Omental fat pad (tissue), 4 donors: ENCODE measurements around the gene AGFG2. TPM values are rescaled to one million over a fixed set of nuclear protein-coding genes. Genes with fewer than 3 reads are reported as not detected.

ENCODE experiments used
- ATAC-seq: fragments of 150-250 bp; one replicate; pipeline ENCODE4 v1.9.1; 2016; ENCODE audit warnings: mild to moderate bottlenecking, moderate library complexity; ENCODE audit not compliant: low FRiP score
- DNase-seq: peaks from one replicate; pipeline ENCODE4 v3.0.0-alpha.2; 2019; ENCODE audit warnings: low spot score
- CTCF ChIP-seq, 3 donors: fragments of 450-650 bp; IDR thresholded peaks; one replicate each; pipeline ENCODE4 v1.5.1; 2016 to 2017; ENCODE audit warnings: antibody characterized with exemption in 3 of 3, mild to moderate bottlenecking in 3 of 3, moderate library complexity in 2 of 3
- total RNA-seq, 4 donors: library from RNA; depleted of rRNA; stranded (reverse); fragments of >200 nt; gene quantifications; one replicate each; pipeline ENCODE4 v1.1.0, GENCODE V29; 2016

Gene AGFG2
- total RNA-seq, 4 donors from 2014 or later = 10.6 to 45.0 (median 21.3) TPM

- no peak for ATAC-seq
- no peak for DNase-seq
These were observed 4.6 kb downstream of the AGFG2 start for GRCh38 chr7:100543586-100543985.

GRCh38 chr7:100544386-100544785 is 5.4 kb downstream of the AGFG2 start:
- no peak for ATAC-seq
- TF ChIP-seq CTCF (IDR thresholded peaks at IDR 0.05) = no peak
- no peak for DNase-seq

More at GRCh38 chr7:100543586-100543985, 4.6 kb downstream of the AGFG2 start:
- TF ChIP-seq CTCF (IDR thresholded peaks at IDR 0.05) = no peak

GRCh38 chr7:100544967-100545359 is 6.0 kb downstream of the AGFG2 start:
- no peak for DNase-seq
- ATAC-seq = peak; percentile 20
- no peak for TF ChIP-seq CTCF (IDR thresholded peaks at IDR 0.05)

GRCh38 chr7:100545360-100546128 is 6.5 kb downstream of the AGFG2 start:
- peak; percentile 91 for ATAC-seq
- peak; percentile 30 for DNase-seq
- TF ChIP-seq CTCF (IDR thresholded peaks at IDR 0.05) = no peak

GRCh38 chr7:100546129-100546925 is 7.3 kb downstream of the AGFG2 start:
- DNase-seq (no peak), ATAC-seq (peak; percentile 33)
- no peak for TF ChIP-seq CTCF (IDR thresholded peaks at IDR 0.05)

- TF ChIP-seq CTCF (IDR thresholded peaks at IDR 0.05) = no peak
- ATAC-seq = no peak
- DNase-seq = no peak
These were observed 8.2 kb downstream of the AGFG2 start for GRCh38 chr7:100546926-100547800.
